B cell (primary cell): ENCODE data around the gene CYP1A1. TPM values are rescaled to one million over a fixed set of nuclear protein-coding genes. Genes with fewer than 3 reads are reported as not detected.

Experiments used
- ATAC-seq: fragments of 200-7000 bp; cut with Tn5 transposase; one replicate; pipeline ENCODE4 v1.10.0; 2021; ENCODE audit warnings: low read depth, mild to moderate bottlenecking, moderate number of reproducible peaks, moderate library complexity
- CTCF ChIA-PET: fragments of 350-600 bp; sonication (Branson Sonifier 250); formaldehyde crosslinking; loops from one replicate; lab custom pipeline; 2021; ENCODE audit warnings: antibody characterized with exemption, inconsistent platforms; lab: Charles Lee
- POLR2A ChIA-PET: fragments of 350-600 bp; sonication (Branson Sonifier 250); formaldehyde crosslinking; loops from one replicate; lab custom pipeline; 2021; ENCODE audit warnings: antibody characterized with exemption; lab: Charles Lee
- DNase-seq: peaks from one replicate; pipeline ENCODE4 v3.0.0; 2013
- H2AFZ ChIP-seq: 2 replicates; pipeline ENCODE4 v1.6.1; 2012; ENCODE audit warnings: mild to moderate bottlenecking, low read depth, low read length; ENCODE audit not compliant: insufficient read depth, poor library complexity, severe bottlenecking
- H3K27ac ChIP-seq, 2 donors: 1 replicate in 1 of 2; 2 replicates in 1 of 2; pipeline ENCODE4 v1.5.1; 2012 to 2013; ENCODE audit warnings: low read length in 2 of 2, mild to moderate bottlenecking in 2 of 2, moderate library complexity in 1 of 2
- H3K27me3 ChIP-seq, 4 experiments: fragments of 200-600 bp in 1 of 4; sonication (generic) in 1 of 4; replicated peaks in 1 of 4; 1 replicate in 2 of 4; 2 replicates in 2 of 4; pipeline versions ENCODE4 v1.6.1 to v1.7.0; 2013 to 2016; ENCODE audit warnings: low read length in 3 of 4, mild to moderate bottlenecking in 2 of 4, mixed read lengths in 1 of 4, moderate library complexity in 1 of 4; ENCODE audit not compliant: insufficient read depth in 4 of 4, control insufficient read depth in 3 of 4; ENCODE audit errors: control extremely low read depth in 1 of 4
- H3K36me3 ChIP-seq, 2 experiments: replicated peaks in 1 of 2; 1 replicate in 1 of 2; 2 replicates in 1 of 2; pipeline versions ENCODE4 v1.6.1 to v1.7.1; 2013; ENCODE audit warnings: low read length in 1 of 2; ENCODE audit not compliant: insufficient read depth in 2 of 2, control insufficient read depth in 1 of 2; ENCODE audit errors: control extremely low read depth in 1 of 2, extremely low read depth in 1 of 2
- H3K4me1 ChIP-seq, 2 donors: fragments of 200-600 bp in 1 of 2; sonication (generic) in 1 of 2; 1 replicate in 1 of 2; 2 replicates in 1 of 2; pipeline versions ENCODE4 v1.5.1 to v1.6.1; 2013 to 2017; ENCODE audit warnings: low read length in 2 of 2; ENCODE audit not compliant: control insufficient read depth in 2 of 2, insufficient read depth in 2 of 2
- H3K4me2 ChIP-seq: replicated peaks from 2 replicates; pipeline ENCODE3; 2012; ENCODE audit warnings: mild to moderate bottlenecking, low read depth, low read length; ENCODE audit not compliant: poor library complexity, severe bottlenecking
- H3K4me3 ChIP-seq, 5 experiments: fragments of 200-600 bp in 1 of 5; sonication (generic) in 1 of 5; 1 replicate in 3 of 5; 2 replicates in 2 of 5; pipeline versions ENCODE4 v1.5.1 to v1.7.0; 2011 to 2016; ENCODE audit warnings: low read length in 4 of 5, mild to moderate bottlenecking in 4 of 5, low read depth in 2 of 5, control low read depth in 1 of 5, moderate library complexity in 1 of 5; ENCODE audit not compliant: insufficient read depth in 1 of 5; ENCODE audit errors: control extremely low read depth in 1 of 5, extremely low read depth in 1 of 5
- H3K79me2 ChIP-seq: fragments of 200-600 bp; sonication (generic); one replicate; pipeline ENCODE4 v1.6.0; 2016; ENCODE audit warnings: low read length; ENCODE audit not compliant: control insufficient read depth, insufficient read depth
- H3K9ac ChIP-seq: fragments of 200-600 bp; sonication (generic); 2 replicates; pipeline ENCODE4 v1.6.1; 2017; ENCODE audit warnings: mild to moderate bottlenecking, low read length, moderate library complexity
- H3K9me3 ChIP-seq, 3 donors: one replicate each; pipeline versions ENCODE4 v1.6.1 to v1.7.1; 2013; ENCODE audit warnings: low read length in 2 of 3; ENCODE audit not compliant: control insufficient read depth in 2 of 3, insufficient read depth in 1 of 3; ENCODE audit errors: control extremely low read depth in 1 of 3
- H4K20me1 ChIP-seq: 2 replicates; pipeline ENCODE4 v1.6.0; 2012; ENCODE audit warnings: mild to moderate bottlenecking, low read length; ENCODE audit not compliant: insufficient read depth, control insufficient read depth, poor library complexity, severe bottlenecking
- H3K27ac Mint-ChIP-seq: one replicate; pipeline ENCODE4 v1.8.0; 2021; ENCODE audit warnings: mixed read lengths
- H3K27me3 Mint-ChIP-seq: one replicate; pipeline ENCODE4 v1.8.0; 2021; ENCODE audit warnings: mixed read lengths
- H3K4me1 Mint-ChIP-seq: one replicate; pipeline ENCODE4 v1.8.0; 2021; ENCODE audit warnings: mixed read lengths
- H3K4me3 Mint-ChIP-seq: one replicate; pipeline ENCODE4 v1.8.0; 2021; ENCODE audit warnings: mixed read lengths
- H3K9me3 Mint-ChIP-seq: one replicate; pipeline ENCODE4 v1.8.0; 2022; ENCODE audit warnings: mixed read lengths; ENCODE audit not compliant: insufficient read depth
- CTCF ChIP-seq: fragments of 200-600 bp; IDR thresholded peaks from one replicate; pipeline ENCODE4 v1.8.0; 2022; ENCODE audit warnings: antibody characterized with exemption, mild to moderate bottlenecking
- EZH2 ChIP-seq: IDR thresholded peaks from 2 replicates; pipeline ENCODE4 v1.6.1; 2012; ENCODE audit warnings: borderline replicate concordance, low read depth, mild to moderate bottlenecking, moderate library complexity, low read length; ENCODE audit not compliant: insufficient read depth, poor library complexity, severe bottlenecking
- WGBS: methylation state at CpG from one replicate; pipeline ENCODE4 v1.1.5; 2013; ENCODE audit warnings: missing lambda C conversion rate; ENCODE audit not compliant: insufficient coverage; 5-methylcytosine and 5-hydroxymethylcytosine counted together
- intact Hi-C: fragments of 100-400 bp; cut with micrococcal nuclease; formaldehyde crosslinking; loops from one replicate; pipeline ENCODE4 v1.10.0; 2022
- polyA plus RNA-seq: library from polyadenylated mRNA; depleted of rRNA; stranded (reverse); fragments of >200 nt; gene quantifications from 2 replicates; pipeline ENCODE4 v1.2.3, GENCODE V29; 2012
- total RNA-seq, 2 donors: library from RNA; stranded (reverse); fragments of 120-200 nt in 1 of 2; gene quantifications; 1 replicate in 1 of 2; 2 replicates in 1 of 2; pipeline versions ENCODE4 v1.2.3 to v1.2.4, GENCODE V29; 2013 to 2022

Gene CYP1A1
- total and polyA plus RNA-seq, 2 donors (not counting 1 experiment from before 2014, with no cell fraction given), result 0.24 TPM; not detected in 1

GRCh38 chr15:74674161-74674560, 51.2 kb downstream of the CYP1A1 start:
- no peak for DNase-seq
- no peak overlapping the region for H3K4me2 ChIP-seq
- ChIA-PET CTCF (interaction anchor here (0.6 kb wide), 1 partner anchor 132 kb away, joined by 3 read pairs; no protein-coding TSS in a partner anchor), POLR2A (no interaction called here)
- H3K27me3 Mint-ChIP-seq, result no peaks in the 10 kb centered on the region
- no peaks in the 10 kb centered on the region for H3K27me3 ChIP-seq
- no peak overlapping the region for H3K27ac Mint-ChIP-seq
- ATAC-seq, result no peak
- H3K9ac ChIP-seq, result no peak overlapping the region
- no peaks in the 10 kb centered on the region for H3K9me3 Mint-ChIP-seq
- H3K36me3 ChIP-seq, result peaks cover 3 to 34% of the 10 kb centered on the region in 2 experiments
- peaks cover 9% of the 10 kb centered on the region for H3K4me1 Mint-ChIP-seq
- no peaks in the 10 kb centered on the region for H3K4me1 ChIP-seq
- WGBS, result 100% methylated on average over 1 of the region's 3 CpGs
- no peak overlapping the region for H2AFZ ChIP-seq
- H3K4me3 Mint-ChIP-seq, result no peak overlapping the region
- no peaks in the 10 kb centered on the region for H3K9me3 ChIP-seq
- intact Hi-C loops, result no loop called here
- H3K4me3 ChIP-seq, result no peak overlapping the region
- H3K27ac ChIP-seq, result no peak overlapping the region
- H3K79me2 ChIP-seq, result peaks cover 26% of the 10 kb centered on the region
- H4K20me1 ChIP-seq, result peaks cover 8% of the 10 kb centered on the region
- TF ChIP-seq EZH2 (no peak), CTCF (no peak)

- H4K20me1 ChIP-seq, result no peaks in the 10 kb centered on the region
- Mint-ChIP-seq H3K27ac (no peak overlapping the region), H3K9me3 (no peaks in the 10 kb centered on the region), H3K4me3 (no peak overlapping the region), H3K4me1 (no peaks in the 10 kb centered on the region), H3K27me3 (no peaks in the 10 kb centered on the region)
- no peak overlapping the region for H3K9ac ChIP-seq
- no CpG with 5 or more reads among the region's 4 CpGs for WGBS
- H3K4me1 ChIP-seq, result no peaks in the 10 kb centered on the region
- H3K79me2 ChIP-seq, result peaks cover 5% of the 10 kb centered on the region
- ChIA-PET POLR2A (no interaction called here), CTCF (interaction anchor here (0.7 kb wide), 2 partner anchors 32 to 37 kb away, joined by 4 read pairs; no protein-coding TSS in a partner anchor)
- DNase-seq (no peak), ATAC-seq (no peak)
- H3K36me3 ChIP-seq, result peaks cover 0 to 39% of the 10 kb centered on the region in 2 experiments
- H3K4me2 ChIP-seq, result no peak overlapping the region
- no peak overlapping the region for H2AFZ ChIP-seq
- no peak overlapping the region for H3K27ac ChIP-seq
- intact Hi-C loops, result no loop called here
- TF ChIP-seq EZH2 (no peak), CTCF (no peak)
- no peaks in the 10 kb centered on the region for H3K9me3 ChIP-seq
- no peak overlapping the region for H3K4me3 ChIP-seq
- H3K27me3 ChIP-seq, result no peaks in the 10 kb centered on the region
Measured at GRCh38 chr15:74669627-74670026, 55.7 kb downstream of the CYP1A1 start.

Other genes starting within 250 kb of the CYP1A1 start
- 30.9 and 31.0 TPM in 2 replicates for gene ARID3B, start 184.3 kb downstream of the CYP1A1 start, total RNA-seq
- gene ARID3B, start 184.3 kb downstream of the CYP1A1 start, polyA plus RNA-seq, result 23.0 and 28.1 TPM in 2 replicates
- gene CLK3, start 109.7 kb downstream of the CYP1A1 start, total RNA-seq, result 164 and 176 TPM in 2 replicates
- 350 and 541 TPM in 2 replicates for gene CLK3, start 109.7 kb downstream of the CYP1A1 start, polyA plus RNA-seq
- 47.8 and 55.4 TPM in 2 replicates for gene EDC3, start 29.5 kb downstream of the CYP1A1 start, total RNA-seq
- 16.9 and 18.4 TPM in 2 replicates for gene EDC3, start 29.5 kb downstream of the CYP1A1 start, polyA plus RNA-seq
- not detected in 2 replicates for gene CYP1A2, start 23.3 kb upstream of the CYP1A1 start, total RNA-seq
- gene CYP1A2, start 23.3 kb upstream of the CYP1A1 start, polyA plus RNA-seq, result not detected in 2 replicates
- 325 and 343 TPM in 2 replicates for gene CSK, start 56.6 kb upstream of the CYP1A1 start, total RNA-seq
- gene CSK, start 56.6 kb upstream of the CYP1A1 start, polyA plus RNA-seq, result 637 and 651 TPM in 2 replicates
- gene LMAN1L, start 87.3 kb upstream of the CYP1A1 start, total RNA-seq, result 1.1 and 1.2 TPM in 2 replicates
- gene LMAN1L, start 87.3 kb upstream of the CYP1A1 start, polyA plus RNA-seq, result 0.60 and 1.1 TPM in 2 replicates
- 0.17 TPM in 1 of 2 replicates, not detected in the other for gene CPLX3, start 101.1 kb upstream of the CYP1A1 start, total RNA-seq
- 0.60 and 0.91 TPM in 2 replicates for gene CPLX3, start 101.1 kb upstream of the CYP1A1 start, polyA plus RNA-seq
- 51.1 and 55.9 TPM in 2 replicates for gene ULK3, start 117.6 kb upstream of the CYP1A1 start, total RNA-seq
- gene ULK3, start 117.6 kb upstream of the CYP1A1 start, polyA plus RNA-seq, result 73.0 and 108 TPM in 2 replicates
- 105 and 111 TPM in 2 replicates for gene SCAMP2, start 147.8 kb upstream of the CYP1A1 start, total RNA-seq
- 77.4 and 85.1 TPM in 2 replicates for gene SCAMP2, start 147.8 kb upstream of the CYP1A1 start, polyA plus RNA-seq
- 37.2 and 41.3 TPM in 2 replicates for gene MPI, start 164.5 kb upstream of the CYP1A1 start, total RNA-seq
- 40.7 and 59.8 TPM in 2 replicates for gene MPI, start 164.5 kb upstream of the CYP1A1 start, polyA plus RNA-seq
- gene FAM219B, start 181.3 kb upstream of the CYP1A1 start, total RNA-seq, result 109 and 135 TPM in 2 replicates
- 50.6 and 80.2 TPM in 2 replicates for gene FAM219B, start 181.3 kb upstream of the CYP1A1 start, polyA plus RNA-seq
- gene COX5A, start 212.5 kb upstream of the CYP1A1 start, total RNA-seq, result 53.3 and 63.9 TPM in 2 replicates
- gene COX5A, start 212.5 kb upstream of the CYP1A1 start, polyA plus RNA-seq, result 65.2 and 77.3 TPM in 2 replicates
- 3.1 and 4.4 TPM in 2 replicates for gene RPP25, start 231.2 kb upstream of the CYP1A1 start, total RNA-seq
- 0.49 and 0.92 TPM in 2 replicates for gene RPP25, start 231.2 kb upstream of the CYP1A1 start, polyA plus RNA-seq